Sigmoid colon (tissue), 7 donors: ENCODE measurements around the gene ZRANB1. TPM values are rescaled to one million over a fixed set of nuclear protein-coding genes. Genes with fewer than 3 reads are reported as not detected.

Experiments
- DNase-seq: peaks from one replicate; pipeline ENCODE4 v3.0.0-alpha.2; 2019
- H3K27ac ChIP-seq, 4 donors: fragments of 200-600 bp; sonication (generic); one replicate each; pipeline ENCODE4 v1.5.1; 2016 to 2019; ENCODE audit warnings: mild to moderate bottlenecking in 1 of 4
- H3K27me3 ChIP-seq, 3 donors: fragments of 200-600 bp; sonication (generic); one replicate each; pipeline ENCODE4 v1.5.1; 2019; ENCODE audit warnings: mild to moderate bottlenecking in 1 of 3
- H3K36me3 ChIP-seq, 4 donors: fragments of 200-600 bp; sonication (generic); one replicate each; pipeline ENCODE4 v1.5.1; 2016 to 2019
- H3K4me1 ChIP-seq, 4 donors: fragments of 200-600 bp; sonication (generic); one replicate each; pipeline ENCODE4 v1.5.1; 2017 to 2019
- H3K4me3 ChIP-seq, 4 donors: fragments of 200-600 bp; sonication (generic); one replicate each; pipeline ENCODE4 v1.5.1; 2017 to 2019; ENCODE audit warnings: mild to moderate bottlenecking in 2 of 4, moderate library complexity in 1 of 4
- H3K9me3 ChIP-seq, 4 donors: fragments of 200-600 bp in 3 of 4; sonication (generic) in 3 of 4; one replicate each; pipeline versions ENCODE4 v1.5.1 to v1.6.1; 2013 to 2019
- CTCF ChIP-seq, 4 experiments: fragments of 450-650 bp in 3 of 4; fragments of 200-600 bp in 1 of 4; IDR thresholded peaks; one replicate each; pipeline ENCODE4 v1.5.1; 2016 to 2019; ENCODE audit warnings: antibody characterized with exemption in 4 of 4, mild to moderate bottlenecking in 3 of 4, moderate library complexity in 2 of 4
- EP300 ChIP-seq, 4 donors: sonication (generic); formaldehyde crosslinking; IDR thresholded peaks; one replicate each; pipeline ENCODE4 v1.6.1; 2017; ENCODE audit warnings: antibody characterized with exemption in 4 of 4
- POLR2A ChIP-seq, 2 donors: fragments of 450-650 bp; IDR thresholded peaks; one replicate each; pipeline ENCODE4 v1.6.1; 2016; ENCODE audit warnings: antibody characterized with exemption in 2 of 2, mild to moderate bottlenecking in 2 of 2, moderate library complexity in 2 of 2
- POLR2AphosphoS5 ChIP-seq, 4 donors: sonication (generic); formaldehyde crosslinking; IDR thresholded peaks; one replicate each; pipeline ENCODE4 v1.6.1; 2017; ENCODE audit warnings: antibody characterized with exemption in 4 of 4
- WGBS, 2 donors: extraction: QIAGEN DNeasy Blood & Tissue Kit; methylation state at CpG; one replicate each; pipeline ENCODE4 v1.1.7; 2013; 5-methylcytosine and 5-hydroxymethylcytosine counted together
- intact Hi-C: fragments of 100-400 bp; cut with DNase I; formaldehyde crosslinking; loops from one replicate; pipeline ENCODE4 v1.15.1; 2023
- polyA plus RNA-seq, 3 donors: library from polyadenylated mRNA; stranded (reverse); fragments of 200-250 nt; gene quantifications; one replicate each; pipeline ENCODE4 v1.2.3, GENCODE V29; 2013
- total RNA-seq, 4 donors: library from RNA; depleted of rRNA; stranded (reverse); fragments of >200 nt; gene quantifications; one replicate each; pipeline ENCODE4 v1.1.0, GENCODE V29; 2016
- donor health status: healthy with polysubstance abuse.
- donor health status: Bipolar disorder and iron deficiency.
- donor health status: healthy.

Gene ZRANB1
- total and polyA plus RNA-seq, 7 donors, result 6.7 to 49.0 (median 38.0) TPM

- no peak for DNase-seq
- Histone ChIP-seq H3K27ac (peak overlapping the region; percentile 60 to 72 (median 68)), H3K9me3 (no peaks in the 10 kb centered on the region), H3K4me3 (no peak overlapping the region), H3K36me3 (peaks cover 22 to 50% (median 44%) of the 10 kb centered on the region in 4 donors), H3K27me3 (no peaks in the 10 kb centered on the region), H3K4me1 (peaks cover 0 to 45% (median 35%) of the 10 kb centered on the region in 4 donors)
- intact Hi-C loops, result no loop called here
- TF ChIP-seq EP300 (IDR thresholded peaks at IDR 0.05) (peak in 1 of 4 donors; percentile 25), CTCF (IDR thresholded peaks at IDR 0.05) (no peak), POLR2AphosphoS5 (IDR thresholded peaks at IDR 0.05) (peak in 3 of 4 donors; percentile 28 to 32 (median 30)), POLR2A (IDR thresholded peaks at IDR 0.05) (no peak)
- WGBS, 2 donors, result 78 to 84% methylated on average over 29 of the region's 29 CpGs
Observed at GRCh38 chr10:124999433-125000365, 57.8 kb downstream of the ZRANB1 start.

- peaks cover 0 to 49% (median 35%) of the 10 kb centered on the region in 4 donors for H3K4me1 ChIP-seq
- DNase-seq, result peak; percentile 62
- WGBS, 2 donors, result 70 to 79% methylated on average over 35 of the region's 35 CpGs
Observed at GRCh38 chr10:125000366-125001312, 58.7 kb downstream of the ZRANB1 start.

DNA sequence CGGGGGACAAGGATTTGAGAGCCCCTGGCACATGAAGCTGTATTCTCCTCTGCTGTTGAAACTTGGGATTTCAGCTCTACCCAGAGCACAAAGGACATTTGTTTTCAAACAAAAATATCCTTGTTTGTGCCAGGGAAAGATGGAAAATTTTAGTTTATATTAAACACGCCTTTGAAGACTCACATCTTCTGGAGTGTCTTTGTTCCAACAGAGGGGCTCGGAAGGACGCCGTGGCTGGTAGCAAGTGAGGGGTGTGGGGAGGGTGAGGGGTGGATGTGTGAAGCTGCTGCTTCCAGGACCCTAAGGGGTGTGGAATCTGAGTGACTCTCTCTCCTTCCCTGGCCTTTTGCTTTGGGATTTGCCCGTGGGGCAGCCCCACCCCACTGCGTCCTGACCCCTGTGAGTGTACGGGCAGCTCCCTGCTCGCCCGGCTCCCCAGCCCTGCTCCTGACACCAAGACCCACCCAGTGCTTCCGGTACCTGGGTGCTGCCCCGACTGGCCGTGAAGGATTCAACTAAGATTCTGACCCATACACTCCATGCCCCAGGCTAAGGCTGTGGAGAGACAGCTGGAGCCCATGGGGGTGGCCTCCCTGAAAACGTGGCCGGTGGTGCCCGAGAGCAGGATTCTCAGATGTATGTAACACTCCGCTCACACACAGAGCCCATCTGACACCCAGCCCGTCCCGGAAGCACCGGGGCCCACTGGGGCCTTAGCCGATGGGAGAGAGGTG is 59.6 kb downstream of the ZRANB1 start:
- no peaks in the 10 kb centered on the region for H3K27me3 ChIP-seq
- peak; percentile 66 for DNase-seq
- no peak overlapping the region for H3K4me3 ChIP-seq
- H3K27ac ChIP-seq, result peak overlapping the region; percentile 60 to 72 (median 68)
- H3K4me1 ChIP-seq, result peaks cover 0 to 53% (median 36%) of the 10 kb centered on the region in 4 donors
- intact Hi-C loops, result no loop called here
- no peaks in the 10 kb centered on the region for H3K9me3 ChIP-seq
- TF ChIP-seq EP300 (IDR thresholded peaks at IDR 0.05), result no peak
- no peak for TF ChIP-seq POLR2AphosphoS5 (IDR thresholded peaks at IDR 0.05)
- no peak for TF ChIP-seq CTCF (IDR thresholded peaks at IDR 0.05)
- TF ChIP-seq POLR2A (IDR thresholded peaks at IDR 0.05), result no peak
- 85 to 86% methylated on average over 21 of the region's 21 CpGs for WGBS, 2 donors
- peaks cover 21 to 43% (median 31%) of the 10 kb centered on the region in 4 donors for H3K36me3 ChIP-seq

More at GRCh38 chr10:125000366-125001312, 58.7 kb downstream of the ZRANB1 start:
- TF ChIP-seq POLR2A (IDR thresholded peaks at IDR 0.05) (no peak), POLR2AphosphoS5 (IDR thresholded peaks at IDR 0.05) (no peak), CTCF (IDR thresholded peaks at IDR 0.05) (no peak), EP300 (IDR thresholded peaks at IDR 0.05) (no peak)
- no peaks in the 10 kb centered on the region for H3K27me3 ChIP-seq
- no peaks in the 10 kb centered on the region for H3K9me3 ChIP-seq
- H3K36me3 ChIP-seq, result peaks cover 22 to 50% (median 35%) of the 10 kb centered on the region in 4 donors
- intact Hi-C loops, result no loop called here
- H3K27ac ChIP-seq, result peak overlapping the region; percentile 60 to 72 (median 68)
- no peak overlapping the region for H3K4me3 ChIP-seq

DNA sequence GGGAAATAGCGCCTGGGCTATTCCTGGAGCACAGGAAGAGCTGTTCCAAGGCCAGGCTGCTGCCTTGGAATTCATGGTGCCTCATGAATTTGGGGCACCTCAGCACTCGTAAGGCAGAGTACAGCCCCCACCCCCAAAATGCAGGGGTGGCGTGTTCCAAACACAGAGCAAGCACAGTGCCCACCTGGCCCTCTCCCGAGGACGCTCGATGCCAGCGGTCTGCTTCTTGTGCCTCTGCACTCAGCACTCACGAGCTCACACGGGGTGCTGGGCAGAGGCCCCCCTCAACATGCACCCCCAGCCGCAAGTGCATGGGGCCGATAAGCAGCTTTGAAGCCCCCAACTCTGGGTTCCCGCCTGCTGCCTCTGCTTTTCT is 60.1 kb downstream of the ZRANB1 start:
- H3K4me1 ChIP-seq, result peaks cover 0 to 58% (median 39%) of the 10 kb centered on the region in 4 donors
- H3K36me3 ChIP-seq, result peaks cover 15 to 38% (median 25%) of the 10 kb centered on the region in 4 donors
- no peaks in the 10 kb centered on the region for H3K9me3 ChIP-seq
- no peak overlapping the region for H3K4me3 ChIP-seq
- peak; percentile 54 for DNase-seq
- TF ChIP-seq EP300 (IDR thresholded peaks at IDR 0.05), result no peak
- TF ChIP-seq POLR2A (IDR thresholded peaks at IDR 0.05), result no peak
- no peak for TF ChIP-seq POLR2AphosphoS5 (IDR thresholded peaks at IDR 0.05)
- TF ChIP-seq CTCF (IDR thresholded peaks at IDR 0.05), result no peak
- H3K27ac ChIP-seq, result peak overlapping the region in 3 of 4 donors; percentile 60 to 72 (median 68)
- intact Hi-C loops, result no loop called here
- no peaks in the 10 kb centered on the region for H3K27me3 ChIP-seq
- 82 to 89% methylated on average over 12 of the region's 12 CpGs for WGBS, 2 donors
